HepG2 (cell line): ENCODE data around the gene ACOT13. TPM values are rescaled to one million over a fixed set of nuclear protein-coding genes. Genes with fewer than 3 reads are reported as not detected.

Experiments used
- HOMEZ ChIP-seq: IDR thresholded peaks from 2 replicates; pipeline ENCODE4 v1.6.1; 2016; ENCODE audit warnings: low read depth
- NR0B2 ChIP-seq: sonication (generic); formaldehyde crosslinking; IDR thresholded peaks from 2 replicates; pipeline ENCODE4 v1.4.0; 2020; ENCODE audit warnings: mild to moderate bottlenecking, missing genetic modification reagents
- PHF20 ChIP-seq: sonication (generic); formaldehyde crosslinking; IDR thresholded peaks from 2 replicates; pipeline ENCODE4 v1.5.0; 2020; ENCODE audit warnings: mild to moderate bottlenecking, missing genetic modification reagents
- PRDM10 ChIP-seq: sonication (generic); formaldehyde crosslinking; IDR thresholded peaks from 2 replicates; pipeline ENCODE4 v1.4.0; 2020; ENCODE audit warnings: low read depth, missing genetic modification reagents
- RFX3 ChIP-seq: IDR thresholded peaks from 2 replicates; pipeline ENCODE4 v1.6.1; 2016; ENCODE audit warnings: missing biosample characterization, missing genetic modification reagents
- TRAFD1 ChIP-seq: sonication (generic); formaldehyde crosslinking; IDR thresholded peaks from 2 replicates; pipeline ENCODE4 v1.5.1; 2020; ENCODE audit warnings: missing genetic modification reagents, mild to moderate bottlenecking, borderline replicate concordance
- ZFP36L1 ChIP-seq: sonication (generic); formaldehyde crosslinking; IDR thresholded peaks from 2 replicates; pipeline ENCODE4 v1.8.0; 2022; ENCODE audit warnings: mild to moderate bottlenecking, missing genetic modification reagents, moderate library complexity
- ZNF281 ChIP-seq: sonication (generic); formaldehyde crosslinking; IDR thresholded peaks from 2 replicates; pipeline ENCODE4 v1.4.0; 2020; ENCODE audit warnings: missing genetic modification reagents, borderline replicate concordance
- ZNF326 ChIP-seq: sonication (generic); formaldehyde crosslinking; IDR thresholded peaks from 2 replicates; pipeline ENCODE4 v1.4.0; 2020; ENCODE audit warnings: missing genetic modification reagents, borderline replicate concordance
- ZNF337 ChIP-seq: sonication (generic); formaldehyde crosslinking; IDR thresholded peaks from 2 replicates; pipeline ENCODE4 v1.5.1; 2020; ENCODE audit warnings: missing genetic modification reagents, low read depth, mild to moderate bottlenecking, borderline replicate concordance
- ZNF343 ChIP-seq: sonication (generic); formaldehyde crosslinking; IDR thresholded peaks from 2 replicates; pipeline ENCODE4 v1.4.0; 2020; ENCODE audit warnings: mild to moderate bottlenecking, missing genetic modification reagents
- ZNF430 ChIP-seq: sonication (generic); formaldehyde crosslinking; IDR thresholded peaks from 2 replicates; pipeline ENCODE4 v1.9.0; 2021; ENCODE audit warnings: mild to moderate bottlenecking, missing genetic modification reagents
- ZNF746 ChIP-seq: sonication (generic); formaldehyde crosslinking; IDR thresholded peaks from 2 replicates; pipeline ENCODE4 v1.8.0; 2022; ENCODE audit warnings: mild to moderate bottlenecking, missing genetic modification reagents
- polyA plus RNA-seq, 8 experiments: library from polyadenylated mRNA; depleted of rRNA in 3 of 8; stranded (reverse) in 7 of 8; unstranded in 1 of 8; fragments of >200 nt; fragmentation: Illumina TruSeq in 4 of 8; extraction: Trizol in 4 of 8; gene quantifications; 2 replicates each; pipeline versions ENCODE4 v1.2.1 to v1.2.3, GENCODE V29; 2011 to 2016; ENCODE audit warnings: low read depth in 4 of 8, missing spikeins in 1 of 8, mixed read lengths in 1 of 8; ENCODE audit not compliant: insufficient read depth in 1 of 8
- total RNA-seq, 5 experiments: library from RNA; depleted of rRNA; stranded (reverse); fragments of >200 nt; fragmentation: Illumina TruSeq; extraction: Trizol; gene quantifications; 2 replicates each; pipeline ENCODE4 v1.2.3, GENCODE V29; 2016; ENCODE audit warnings: low read depth in 1 of 5

The ACOT13 gene
- total and polyA plus RNA-seq, 2 of the 13 experiments (the other 11 are each of a cell fraction or from before 2014, with no cell fraction given): 31.5 to 45.1 TPM

- peak; percentile 98; the same call in 1 of the 2 replicates for TF ChIP-seq NR0B2 (CRISPR knock-in tag)
- TF ChIP-seq ZNF746 (CRISPR knock-in tag): peak; percentile 84; the same call in 1 of the 2 replicates
- TF ChIP-seq ZNF326 (CRISPR knock-in tag): no peak
- TF ChIP-seq RFX3 (CRISPR knock-in tag): no peak; the same call in 1 of the 2 replicates
- 0 out of 2 replicates have a peak, but pooled peaks have one; percentile 62 for TF ChIP-seq ZNF343 (CRISPR knock-in tag)
- no peak for TF ChIP-seq ZFP36L1 (CRISPR knock-in tag)
- TF ChIP-seq PRDM10: no peak
- 0 out of 2 replicates have a peak, but pooled peaks have one; percentile 57 for TF ChIP-seq ZNF281 (CRISPR knock-in tag)
- TF ChIP-seq PHF20 (CRISPR knock-in tag): peak; percentile 82
- peak; percentile 57 for TF ChIP-seq ZNF430 (CRISPR knock-in tag)
- no peak for TF ChIP-seq ZNF337 (CRISPR knock-in tag)
- 0 out of 2 replicates have a peak, but pooled peaks have one; percentile 23 for TF ChIP-seq HOMEZ (CRISPR knock-in tag)
- no peak for TF ChIP-seq TRAFD1 (CRISPR knock-in tag)
Measured at GRCh38 chr6:24721461-24722215, 54.8 kb downstream of the ACOT13 start (continued).
